NCI-H2171 treated with DMSO at 0.1 percent for 48 hours (cell line): ENCODE results near the gene MAPKAPK5.
"Not testable (repeated sequence)": the region's sequence is repeated elsewhere in the genome, so short reads cannot be mapped to it uniquely, and the experiment has no call there.

Experiments
- DNase-seq: peaks from one replicate; lab custom pipeline; 2025; lab: John Stamatoyannopoulos, UW

MAPKAPK5 gene

GRCh38 chr12:111828338-111828979, 13.6 kb upstream of the MAPKAPK5 start:
- DNase-seq: no peak

- not testable (repeated sequence) for DNase-seq
These were observed 12.4 kb upstream of the MAPKAPK5 start for GRCh38 chr12:111829635-111830034.

- peak; percentile 67 for DNase-seq
These were observed 7.2 kb upstream of the MAPKAPK5 start for GRCh38 chr12:111834740-111835386.

DNA sequence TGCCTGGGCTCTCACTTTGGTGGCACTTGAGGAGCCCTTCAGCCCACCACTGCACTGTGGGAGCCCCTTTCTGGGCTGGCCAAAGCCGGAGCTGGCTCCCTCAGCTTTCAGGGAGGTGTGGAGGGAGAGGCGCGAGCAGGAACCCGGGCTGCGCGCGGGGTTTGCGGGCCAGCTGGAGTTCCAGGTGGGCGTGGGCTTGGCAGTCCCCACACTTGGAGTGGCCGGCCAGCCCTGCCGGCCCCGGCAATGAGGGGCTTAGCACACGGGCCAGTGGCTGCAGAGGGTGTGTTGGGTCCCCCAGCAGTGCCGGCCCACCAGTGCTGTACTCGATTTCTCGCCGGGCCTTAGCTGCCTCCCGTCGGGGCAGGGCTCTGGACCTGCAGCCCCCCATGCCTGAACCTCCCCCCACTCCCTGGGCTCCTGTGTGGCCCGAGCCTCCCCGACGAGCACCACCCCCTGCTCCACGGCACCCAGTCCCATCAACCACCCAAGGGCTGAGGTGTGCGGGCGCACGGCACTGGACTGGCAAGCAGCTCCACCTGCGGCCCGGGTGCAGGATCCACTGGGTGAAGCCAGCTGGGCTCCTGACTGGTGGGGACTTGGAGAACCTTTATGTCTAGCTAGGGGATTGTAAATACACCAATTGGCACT, 6.4 kb upstream of the MAPKAPK5 start:
- DNase-seq: not testable (repeated sequence)

DNA sequence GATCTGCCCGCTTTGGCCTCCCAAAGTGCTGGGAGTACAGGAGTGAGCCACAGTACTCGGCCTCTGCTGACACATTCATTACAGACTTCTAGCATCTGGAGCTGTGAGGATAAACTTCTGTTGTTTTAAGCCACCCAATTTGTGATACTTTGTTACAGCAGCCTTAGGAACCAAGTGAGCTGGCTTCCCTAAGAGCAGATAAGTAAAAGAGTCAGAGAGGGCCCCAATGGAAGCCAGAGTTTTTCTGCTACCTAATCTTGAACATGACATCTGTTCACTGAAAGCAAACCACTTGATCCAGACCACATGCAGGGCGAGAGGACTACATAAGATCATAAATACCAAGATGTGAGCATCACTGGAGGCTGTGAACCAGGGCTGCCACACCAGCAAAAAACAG, 3.7 kb upstream of the MAPKAPK5 start:
- peak; percentile 65 for DNase-seq

GRCh38 chr12:111840807-111841206, 1.2 kb upstream of the MAPKAPK5 start:
- DNase-seq: no peak

DNA sequence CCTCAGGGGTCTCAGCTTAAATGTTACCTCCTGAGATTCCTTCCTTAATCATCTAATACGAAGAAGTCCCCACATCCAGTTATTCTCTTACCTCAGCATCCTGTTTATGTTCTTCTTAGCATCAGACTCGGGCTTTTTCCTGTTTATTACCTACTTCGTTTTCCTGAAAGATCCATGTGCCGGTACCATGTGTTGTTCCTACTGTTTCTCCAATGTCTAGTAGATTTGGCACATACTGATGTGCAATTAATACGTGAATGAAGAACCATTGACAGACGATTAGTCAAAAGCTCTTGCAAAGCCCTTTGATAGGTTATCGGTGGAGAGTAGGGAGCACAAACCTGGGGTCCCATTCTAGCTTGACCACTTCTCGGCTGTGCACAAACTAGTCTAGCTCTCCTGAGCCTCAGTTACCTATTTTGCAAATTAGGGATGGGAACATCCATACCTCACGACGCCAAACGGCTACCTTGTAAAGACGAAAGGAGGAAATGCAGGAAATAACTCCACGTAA, 735 bp upstream of the MAPKAPK5 start:
- no peak for DNase-seq

DNA sequence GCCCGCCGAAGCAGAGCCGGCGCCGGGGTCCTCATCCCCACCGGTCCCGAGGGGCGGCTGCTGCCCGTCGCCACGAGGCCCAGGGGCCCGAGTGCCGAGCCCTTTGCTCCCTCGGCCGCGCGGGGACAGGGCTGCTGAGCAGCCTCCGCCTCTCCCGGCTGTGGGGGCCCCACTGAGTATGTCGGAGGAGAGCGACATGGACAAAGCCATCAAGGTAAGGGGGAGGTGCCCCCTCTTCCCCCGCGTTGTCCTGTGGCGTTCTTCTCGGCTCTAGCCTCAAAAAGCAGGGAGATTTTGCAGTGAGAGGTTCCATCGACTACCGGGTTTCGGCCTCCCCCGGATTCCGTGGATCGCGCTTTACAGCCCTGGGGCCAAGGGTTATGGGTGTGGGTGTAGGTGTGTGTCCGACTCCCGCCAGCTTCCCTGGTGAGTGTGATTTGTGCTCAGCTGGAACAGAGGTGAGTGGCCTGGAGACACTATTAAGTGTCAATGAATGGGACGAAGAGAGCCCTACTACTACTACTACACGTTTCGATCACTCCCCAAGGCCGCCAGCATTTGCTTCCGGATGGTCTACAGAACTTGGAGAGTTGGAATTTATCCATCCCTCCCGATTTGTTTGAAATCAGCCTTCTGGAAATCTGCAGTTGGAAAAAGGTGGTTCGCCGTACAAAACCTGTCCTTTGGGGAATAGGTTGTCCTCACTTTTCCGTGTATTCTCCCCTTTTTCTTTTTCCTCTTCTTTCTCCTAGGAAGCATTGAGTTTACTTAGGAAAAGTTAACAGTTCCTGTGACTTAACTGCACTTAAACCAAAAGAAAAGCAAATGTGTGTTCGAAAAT, 748 bp downstream of the MAPKAPK5 start:
- DNase-seq: no peak

- DNase-seq: peak; percentile 86
These were observed 4.0 kb downstream of the MAPKAPK5 start for GRCh38 chr12:111846016-111846415.

- DNase-seq: no peak
These were observed 8.5 kb downstream of the MAPKAPK5 start for GRCh38 chr12:111850526-111850925.

- no peak for DNase-seq
These were observed 16.2 kb downstream of the MAPKAPK5 start for GRCh38 chr12:111858186-111858585.

DNA sequence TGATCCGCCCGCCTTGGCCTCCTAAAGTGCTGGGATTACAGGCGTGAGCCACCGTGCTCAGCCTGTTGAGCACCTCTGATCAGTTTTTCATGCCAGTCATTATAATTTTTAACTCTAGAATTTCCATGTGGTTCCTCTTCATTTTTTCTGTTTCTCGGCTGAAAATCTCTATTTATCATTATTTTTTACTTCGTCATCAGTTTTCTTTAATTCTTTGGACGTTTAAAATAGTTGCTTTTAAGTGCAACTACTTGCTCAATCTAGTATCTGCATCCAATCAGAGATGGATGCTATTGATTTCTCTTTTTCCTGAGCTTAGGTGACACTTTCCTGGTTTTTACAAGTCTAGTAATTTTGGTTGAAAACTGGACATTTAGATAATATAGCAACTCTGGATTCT, 16.8 kb downstream of the MAPKAPK5 start:
- DNase-seq: no peak

DNA sequence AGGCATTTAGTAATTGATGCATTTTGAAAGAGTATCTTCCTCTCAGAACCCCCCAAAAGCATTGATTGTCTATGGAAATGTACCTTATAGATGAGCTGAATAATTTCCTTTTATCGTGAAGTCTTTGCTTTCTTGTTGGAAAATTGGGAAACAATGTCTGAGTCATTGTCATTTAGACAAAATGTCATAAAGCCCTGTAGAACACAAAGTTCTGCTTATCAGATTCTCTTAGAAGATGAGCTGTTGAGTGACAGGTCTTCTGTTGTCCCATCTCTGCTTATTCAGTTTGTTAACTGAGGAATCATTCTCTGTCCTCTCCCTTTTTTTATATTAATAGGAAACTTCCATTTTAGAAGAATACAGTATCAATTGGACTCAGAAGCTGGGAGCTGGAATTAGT, 22.9 kb downstream of the MAPKAPK5 start:
- DNase-seq: no peak

DNA sequence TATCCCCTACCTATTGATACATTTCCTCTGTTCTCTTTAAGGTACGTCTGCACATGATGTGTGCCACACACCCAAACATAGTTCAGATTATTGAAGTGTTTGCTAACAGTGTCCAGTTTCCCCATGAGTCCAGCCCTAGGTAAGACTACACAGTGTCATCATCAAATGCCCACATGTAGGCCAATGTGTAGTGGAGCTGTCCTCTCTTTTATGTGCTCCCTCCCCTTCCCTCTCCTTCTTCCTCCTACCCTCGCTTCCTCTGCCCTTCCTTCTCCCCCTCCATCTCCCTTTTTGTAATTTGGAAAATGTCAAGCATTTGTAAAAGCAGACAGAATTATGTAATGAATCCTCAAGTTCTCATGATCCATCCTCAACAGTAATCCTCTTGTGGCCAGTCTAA, 25.5 kb downstream of the MAPKAPK5 start:
- no peak for DNase-seq

DNA sequence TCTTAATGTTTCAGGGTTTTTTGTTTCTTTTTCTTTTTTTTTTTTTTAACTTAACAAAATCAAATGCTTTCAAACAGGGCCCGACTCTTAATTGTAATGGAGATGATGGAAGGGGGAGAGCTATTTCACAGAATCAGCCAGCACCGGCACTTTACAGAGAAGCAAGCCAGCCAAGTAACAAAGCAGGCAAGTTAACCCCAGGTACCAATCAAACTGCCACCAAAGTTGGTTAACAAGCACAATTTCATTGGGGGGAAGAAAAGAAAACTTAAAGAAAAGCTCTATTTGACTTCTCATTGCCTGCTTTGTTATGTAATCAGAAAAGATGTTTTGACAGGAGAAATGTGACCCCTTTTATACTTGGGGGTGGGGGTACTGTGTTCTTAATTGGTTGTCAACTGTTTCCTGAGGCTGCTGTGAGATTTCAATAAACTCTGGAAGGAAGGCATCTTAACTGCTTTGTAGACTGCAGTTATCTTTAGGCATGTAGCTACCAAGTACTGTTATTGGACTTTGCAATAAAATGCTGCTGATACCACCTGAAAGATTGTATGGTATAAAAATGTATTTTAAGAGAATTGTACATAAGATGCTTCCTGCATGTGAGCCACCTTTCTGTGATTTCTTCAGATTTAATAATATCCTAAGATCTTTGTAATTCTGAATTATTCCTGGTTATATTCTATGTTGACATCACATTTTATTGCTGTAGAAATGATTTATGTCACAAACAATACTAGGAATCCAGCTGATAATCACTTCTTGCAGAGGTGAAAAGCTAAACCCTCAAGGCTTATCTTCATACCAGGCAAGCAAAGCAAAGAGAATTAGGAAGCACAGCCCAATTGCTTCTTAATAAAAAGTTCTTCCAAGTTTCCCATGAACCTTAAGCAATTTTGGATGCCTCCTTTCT, 26.9 kb downstream of the MAPKAPK5 start:
- DNase-seq: no peak

DNA sequence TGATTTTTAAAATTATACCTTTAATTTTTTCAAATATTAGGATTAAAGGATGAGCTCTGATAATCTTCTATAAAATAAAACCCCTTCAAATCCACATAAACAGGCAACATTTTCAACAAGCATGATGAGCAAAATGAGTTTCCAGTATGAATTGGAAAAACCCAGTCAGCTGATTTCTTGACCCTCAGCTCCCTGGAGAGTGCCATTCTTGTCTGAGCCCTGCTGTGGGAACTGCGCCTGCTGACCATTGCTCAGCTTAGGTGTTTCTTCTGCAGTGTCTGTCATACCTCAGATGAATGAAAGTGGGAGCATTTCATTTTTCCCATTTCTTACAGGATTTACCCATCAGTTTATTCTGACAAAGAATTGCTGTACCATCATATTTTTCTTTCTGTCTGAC, 27.6 kb downstream of the MAPKAPK5 start:
- no peak for DNase-seq

- no peak for DNase-seq
These were observed 28.2 kb downstream of the MAPKAPK5 start for GRCh38 chr12:111870216-111870615.

DNA sequence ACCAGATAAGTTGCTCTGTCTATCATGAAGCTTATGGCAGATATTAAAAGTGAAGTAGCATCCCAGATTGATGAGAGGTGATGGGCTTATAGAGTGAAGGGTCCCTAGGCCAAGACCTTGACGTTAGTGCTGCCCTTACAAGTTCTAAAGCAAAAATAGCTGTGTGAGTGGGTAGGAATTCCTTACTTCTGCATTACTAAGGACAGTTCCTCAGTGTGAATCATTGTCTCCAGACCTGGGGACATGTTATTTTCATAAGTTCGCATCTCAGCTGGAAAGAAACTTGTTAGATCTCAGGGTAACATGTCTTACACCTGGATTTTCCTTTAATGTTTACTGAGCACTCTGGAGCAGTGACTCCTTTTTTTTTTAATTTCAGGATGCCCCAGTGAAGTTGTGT, 28.7 kb downstream of the MAPKAPK5 start:
- no peak for DNase-seq

- no peak for DNase-seq
These were observed 31.1 kb downstream of the MAPKAPK5 start for GRCh38 chr12:111873113-111873512.

DNA sequence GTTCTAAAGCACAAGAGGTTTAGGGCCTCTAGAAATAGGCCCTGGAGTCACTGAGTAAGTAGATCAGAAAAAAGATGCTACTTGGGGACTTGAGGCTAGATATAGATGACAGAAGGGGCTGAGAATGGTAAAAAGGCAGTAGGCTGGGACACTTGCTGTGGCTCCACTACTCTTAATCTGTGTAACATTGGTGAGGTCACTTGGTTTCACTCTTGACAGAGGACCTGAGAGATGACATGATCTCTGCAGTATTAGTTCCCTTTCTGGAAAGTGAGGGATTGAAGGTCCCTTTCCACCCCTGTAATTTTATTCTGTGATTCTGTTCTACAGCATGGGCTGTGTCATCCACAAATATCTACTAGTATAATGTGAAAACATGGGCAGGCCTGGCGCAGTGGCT, 39.7 kb downstream of the MAPKAPK5 start:
- no peak for DNase-seq
